ENCODE results near the gene CA5B. TPM values are rescaled to one million over a fixed set of nuclear protein-coding genes. Genes with fewer than 3 reads are reported as not detected.
"Not testable (repeated sequence)": the region's sequence is repeated elsewhere in the genome, so short reads cannot be mapped to it uniquely, and the experiment has no call there.

Gene CA5B, protein sequence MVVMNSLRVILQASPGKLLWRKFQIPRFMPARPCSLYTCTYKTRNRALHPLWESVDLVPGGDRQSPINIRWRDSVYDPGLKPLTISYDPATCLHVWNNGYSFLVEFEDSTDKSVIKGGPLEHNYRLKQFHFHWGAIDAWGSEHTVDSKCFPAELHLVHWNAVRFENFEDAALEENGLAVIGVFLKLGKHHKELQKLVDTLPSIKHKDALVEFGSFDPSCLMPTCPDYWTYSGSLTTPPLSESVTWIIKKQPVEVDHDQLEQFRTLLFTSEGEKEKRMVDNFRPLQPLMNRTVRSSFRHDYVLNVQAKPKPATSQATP
- total RNA-seq, result 10 to 100 TPM; 10.5 to 11.7 TPM

DNA sequence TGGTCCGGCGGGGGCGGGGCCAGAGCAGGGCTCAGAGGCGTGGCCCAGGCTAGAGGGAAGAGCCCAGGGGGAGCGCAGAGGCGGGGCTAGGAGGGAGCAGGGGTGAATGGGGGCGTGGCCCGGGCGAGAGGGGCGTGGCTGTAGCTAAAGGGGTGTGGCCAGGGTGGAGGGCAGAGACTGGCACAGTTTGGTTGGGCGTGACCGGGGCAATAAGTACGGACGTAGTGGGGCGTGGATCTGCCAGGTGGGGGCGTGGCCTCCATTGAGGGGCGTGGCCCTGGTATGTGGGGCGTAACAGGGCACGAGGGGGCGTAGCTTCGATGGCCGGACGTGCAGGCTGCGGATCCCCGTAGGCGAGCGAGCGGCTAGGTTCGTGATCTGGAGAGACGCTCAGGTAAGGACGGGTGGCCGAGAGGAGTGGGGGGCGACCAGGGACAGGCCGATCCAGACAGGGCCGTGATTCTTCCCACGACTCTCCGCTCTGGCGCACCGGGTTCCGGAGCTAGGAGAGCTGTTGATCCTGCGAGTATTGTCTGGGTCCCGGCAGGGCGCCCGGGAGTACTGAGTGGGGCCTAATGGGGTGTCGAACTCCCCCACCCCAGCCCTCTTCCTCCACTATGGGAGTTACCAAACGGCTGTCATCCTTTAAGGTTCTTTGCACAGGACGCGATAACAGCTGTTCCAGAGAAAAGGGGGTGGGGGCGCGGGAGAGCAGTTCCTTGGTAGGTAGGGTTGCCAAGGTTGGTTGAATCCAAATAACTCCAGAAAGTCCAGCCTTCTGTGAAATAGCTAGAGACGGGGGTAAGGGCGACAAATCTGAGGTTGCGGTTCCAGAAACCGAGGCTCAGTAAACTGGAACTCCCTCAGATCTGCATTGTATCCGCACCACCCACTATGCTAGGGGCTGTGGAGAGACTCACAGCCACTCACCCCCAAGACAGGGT lies at the start of gene CA5B:
Gene CA5B, plus strand, starts transcription at position 312 of the 944 bp plus-strand sequence. CDS start 11,754 bp downstream, outside the sequence.
- Mint-ChIP-seq H3K36me3 (ENCODE audit: insufficient read depth in 2 of 2) (peaks cover 0 to 2% of the 10 kb centered on the region in 2 donors), H3K27ac (peak within 1 kb of the TSS; percentile 57), H3K4me3 (peak within 1 kb of the TSS; percentile 87 to 89), H3K4me1 (ENCODE audit: low read depth) (peaks cover 38% of the 10 kb centered on the region), H3K27me3 (ENCODE audit: low read depth) (no peaks in the 10 kb centered on the region), H3K9me3 (no peaks in the 10 kb centered on the region)
- peak; percentile 96 to 97 for ATAC-seq (replicated peaks in 1 of 2)
- peak; percentile 98 to 99 for DNase-seq

DNA sequence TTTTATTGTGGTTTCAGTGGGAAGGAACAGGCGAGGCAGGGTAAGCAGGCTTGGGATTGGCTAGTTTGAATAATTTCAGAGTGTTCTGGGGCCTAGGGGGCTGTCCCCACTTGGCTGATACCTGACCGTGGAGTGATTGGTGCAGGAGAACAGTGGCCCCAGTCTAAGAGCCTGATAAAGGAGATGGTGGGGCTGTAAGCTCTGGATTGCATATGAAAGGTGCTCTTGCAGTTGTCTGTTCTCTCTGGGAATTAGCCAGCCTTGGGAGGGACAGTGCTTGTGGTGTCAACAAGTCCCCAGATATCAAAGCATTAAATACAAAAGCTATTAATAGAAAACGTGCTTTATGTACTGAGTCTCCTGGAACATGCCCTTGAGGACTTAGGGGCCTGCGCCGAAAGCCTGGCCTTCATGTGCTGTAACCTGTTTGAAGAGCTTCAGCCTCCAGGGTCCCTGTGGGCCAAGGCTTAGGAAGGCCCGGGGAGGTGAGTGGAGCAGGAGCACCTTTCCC lies 43.1 kb upstream of the CA5B start:
- no peak for ATAC-seq (replicated peaks in 1 of 2)
- peaks cover 4 to 37% of the 10 kb centered on the region in 2 donors for H3K36me3 Mint-ChIP-seq (ENCODE audit: insufficient read depth in 2 of 2)
- no peak overlapping the region for H3K27ac Mint-ChIP-seq

DNA sequence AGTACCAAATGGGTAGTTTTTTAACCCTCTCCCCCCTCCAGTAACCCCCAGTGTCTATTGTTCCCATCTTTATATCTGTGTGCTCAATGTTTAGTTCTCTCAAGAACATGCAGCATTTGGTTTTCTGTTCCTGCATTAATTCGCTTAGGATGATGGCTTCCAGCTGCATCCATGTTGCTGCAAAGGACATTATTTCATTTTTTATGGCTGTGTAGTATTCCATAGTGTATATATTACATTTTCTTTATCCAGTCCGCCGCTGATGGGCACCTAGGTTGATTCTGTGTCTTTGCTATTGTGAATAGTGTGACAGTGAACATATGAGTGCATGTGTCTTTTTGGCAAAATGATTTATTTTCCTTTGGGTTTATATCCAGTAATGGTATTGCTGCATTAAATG lies 41.6 kb upstream of the CA5B start:
- peaks cover 0 to 27% of the 10 kb centered on the region in 2 donors for H3K36me3 Mint-ChIP-seq (ENCODE audit: insufficient read depth in 2 of 2)
- no peaks in the 10 kb centered on the region for H3K4me1 Mint-ChIP-seq (ENCODE audit: low read depth)
- ATAC-seq (replicated peaks in 1 of 2), result no peak
- no peak overlapping the region for H3K4me3 Mint-ChIP-seq
- no peaks in the 10 kb centered on the region for H3K27me3 Mint-ChIP-seq (ENCODE audit: low read depth)
- no peak overlapping the region for H3K27ac Mint-ChIP-seq
- H3K9me3 Mint-ChIP-seq, result no peaks in the 10 kb centered on the region
- no peak for DNase-seq

More for the DNA sequence above, 43.1 kb upstream of the CA5B start:
- no peaks in the 10 kb centered on the region for H3K4me1 Mint-ChIP-seq (ENCODE audit: low read depth)
- DNase-seq, result no peak
- no peaks in the 10 kb centered on the region for H3K9me3 Mint-ChIP-seq
- H3K4me3 Mint-ChIP-seq, result no peak overlapping the region
- H3K27me3 Mint-ChIP-seq (ENCODE audit: low read depth), result no peaks in the 10 kb centered on the region

DNA sequence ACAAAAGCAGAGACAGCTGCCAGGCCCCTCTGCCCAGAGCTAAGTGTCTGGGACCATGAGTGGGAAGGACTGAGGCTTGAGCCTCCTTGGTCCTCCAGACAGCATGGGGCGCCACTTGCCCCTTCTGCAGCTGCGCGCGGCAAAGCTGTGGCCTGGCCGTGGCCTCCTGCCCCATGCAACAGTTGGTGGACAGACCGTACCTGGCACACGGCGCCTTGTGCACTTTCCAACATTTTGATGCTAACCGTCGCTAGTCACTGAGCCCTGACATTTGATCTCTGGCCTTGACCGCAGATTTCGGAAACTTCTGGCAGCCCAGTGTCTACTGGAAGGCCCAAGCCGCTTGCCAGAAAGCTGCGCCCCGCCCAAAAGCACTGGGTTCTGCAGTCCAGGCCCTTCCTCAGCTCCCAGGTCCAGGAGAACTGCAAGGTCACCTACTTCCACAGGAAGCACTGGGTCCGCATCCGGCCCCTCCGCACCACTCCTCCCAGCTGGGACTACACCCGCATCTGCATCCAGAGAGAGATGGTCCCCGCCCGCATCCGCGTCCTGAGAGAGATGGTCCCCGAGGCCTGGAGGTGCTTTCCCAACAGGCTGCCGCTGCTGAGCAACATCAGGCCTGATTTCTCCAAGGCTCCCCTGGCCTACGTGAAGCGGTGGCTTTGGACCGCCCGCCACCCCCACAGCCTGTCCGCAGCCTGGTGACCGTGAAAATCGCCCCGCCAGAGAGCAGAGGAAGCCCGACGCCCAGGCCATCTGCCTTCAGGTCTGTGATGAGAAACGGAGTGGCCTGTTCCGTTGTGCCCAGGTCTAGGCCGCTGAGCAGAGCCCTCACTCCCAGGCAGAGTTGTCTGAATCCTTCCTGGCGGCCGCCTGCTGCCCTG lies 35.3 kb upstream of the CA5B start:
- Mint-ChIP-seq H3K27me3 (ENCODE audit: low read depth) (no peaks in the 10 kb centered on the region), H3K4me3 (no peak overlapping the region), H3K27ac (no peak overlapping the region), H3K9me3 (no peaks in the 10 kb centered on the region), H3K36me3 (ENCODE audit: insufficient read depth in 2 of 2) (peaks cover 0 to 5% of the 10 kb centered on the region in 2 donors), H3K4me1 (ENCODE audit: low read depth) (no peaks in the 10 kb centered on the region)
- DNase-seq, result no peak
- no peak for ATAC-seq (replicated peaks in 1 of 2)

DNA sequence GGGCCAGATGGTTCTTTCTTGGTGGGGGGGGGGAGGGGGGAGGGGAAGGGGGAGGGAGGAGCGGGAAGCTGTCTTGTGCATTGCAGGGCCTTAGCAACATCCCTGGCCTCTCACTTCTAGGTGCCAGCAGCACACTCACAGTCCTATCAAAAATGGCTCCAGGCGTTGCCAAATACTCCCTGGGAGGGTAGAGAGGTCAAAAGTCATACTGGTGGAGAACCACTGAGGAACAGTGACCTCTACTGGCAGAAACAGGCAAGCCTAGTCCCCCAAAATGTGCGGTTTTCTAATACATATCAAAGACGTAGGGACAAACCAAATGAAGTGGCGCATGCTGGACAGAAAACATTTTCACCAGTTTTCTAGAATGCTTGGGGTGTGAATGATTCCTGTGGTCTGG lies 34.3 kb upstream of the CA5B start:
- DNase-seq; H3K4me3 Mint-ChIP-seq; H3K27me3 Mint-ChIP-seq (ENCODE audit: low read depth); H3K4me1 Mint-ChIP-seq (ENCODE audit: low read depth); H3K9me3 Mint-ChIP-seq; H3K36me3 Mint-ChIP-seq (ENCODE audit: insufficient read depth in 2 of 2); H3K27ac Mint-ChIP-seq: not testable (repeated sequence)
- ATAC-seq (replicated peaks in 1 of 2), result peak; percentile 25 to 49

DNA sequence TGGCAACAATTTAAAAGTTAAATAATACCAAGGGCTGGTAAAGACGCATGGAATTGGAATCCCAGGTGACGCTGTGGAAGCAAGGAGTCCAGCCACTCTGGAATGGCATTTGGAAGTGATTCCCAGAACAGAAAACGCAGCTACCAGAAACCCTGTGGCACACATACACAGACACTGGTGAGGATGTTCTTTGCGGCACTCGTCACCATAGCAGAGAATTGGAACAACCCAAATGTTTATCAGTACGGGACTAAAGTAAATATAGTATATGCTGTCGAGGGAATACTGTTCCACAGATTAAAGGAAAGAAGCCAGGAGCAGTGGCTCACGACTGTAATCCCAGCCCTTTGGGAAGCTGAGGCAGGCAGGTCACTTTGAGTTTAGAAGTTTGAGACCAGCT lies 33.8 kb upstream of the CA5B start:
- H3K4me3 Mint-ChIP-seq; H3K27ac Mint-ChIP-seq; DNase-seq; H3K4me1 Mint-ChIP-seq (ENCODE audit: low read depth); H3K9me3 Mint-ChIP-seq; H3K36me3 Mint-ChIP-seq (ENCODE audit: insufficient read depth in 2 of 2); ATAC-seq (replicated peaks in 1 of 2); H3K27me3 Mint-ChIP-seq (ENCODE audit: low read depth): not testable (repeated sequence)

DNA sequence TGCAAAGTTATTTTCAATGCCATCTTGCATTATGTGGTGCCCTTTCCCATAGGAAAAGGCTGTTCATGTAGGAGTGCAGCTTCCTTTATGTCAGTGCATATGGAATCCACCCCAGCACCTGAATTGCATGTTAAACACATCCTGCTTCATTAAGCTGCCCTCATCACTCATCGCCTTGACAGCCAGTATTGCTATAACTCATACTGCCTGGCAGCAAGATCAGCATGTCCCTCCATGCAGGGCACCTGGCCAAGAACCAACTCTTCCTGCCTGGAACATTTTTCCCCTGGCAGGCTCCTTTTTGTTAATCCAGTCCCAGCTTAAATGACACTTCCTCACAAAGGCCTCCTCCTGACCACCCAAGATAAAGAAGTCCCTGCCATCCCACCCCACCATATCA lies 23.5 kb upstream of the CA5B start:
- no peak for ATAC-seq (replicated peaks in 1 of 2)
- no peak overlapping the region for H3K4me3 Mint-ChIP-seq
- no peaks in the 10 kb centered on the region for H3K9me3 Mint-ChIP-seq
- DNase-seq, result no peak
- no peaks in the 10 kb centered on the region for H3K27me3 Mint-ChIP-seq (ENCODE audit: low read depth)
- H3K27ac Mint-ChIP-seq, result no peak overlapping the region
- H3K36me3 Mint-ChIP-seq (ENCODE audit: insufficient read depth in 2 of 2), result no peaks in the 10 kb centered on the region
- peaks cover 9% of the 10 kb centered on the region for H3K4me1 Mint-ChIP-seq (ENCODE audit: low read depth)

DNA sequence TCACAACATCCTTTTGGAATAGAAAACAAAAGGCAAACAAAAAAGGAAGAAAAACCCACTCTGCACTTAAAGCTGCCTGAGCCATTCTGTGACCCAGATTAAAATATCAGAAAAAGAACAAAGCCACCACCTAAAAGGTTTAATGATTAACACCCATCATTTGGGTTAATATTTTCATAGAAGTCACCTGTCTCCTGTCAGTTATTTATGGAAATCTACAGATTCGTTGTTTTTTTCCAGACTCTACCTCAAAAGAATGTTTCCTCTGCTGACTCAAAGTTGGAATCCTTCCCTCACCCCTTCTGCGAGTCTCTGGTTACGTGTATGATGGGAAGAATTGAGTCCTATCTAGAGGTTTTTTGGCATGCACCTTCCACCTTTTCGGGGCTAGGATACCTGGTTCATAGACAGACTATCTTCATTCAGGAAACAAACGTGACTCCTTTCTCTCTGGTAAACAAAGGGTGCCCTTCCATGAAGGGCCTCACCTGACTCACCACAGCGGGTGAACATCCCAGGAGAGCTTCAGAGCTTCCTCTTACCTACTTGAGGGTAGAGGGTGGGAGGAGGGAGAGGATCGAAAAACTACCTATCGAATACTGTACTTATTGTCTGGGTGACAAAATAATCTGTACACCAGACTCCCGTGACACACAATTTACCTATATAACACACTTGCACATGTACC lies 19.6 kb upstream of the CA5B start:
- H3K27me3 Mint-ChIP-seq (ENCODE audit: low read depth), result no peaks in the 10 kb centered on the region
- H3K27ac Mint-ChIP-seq, result no peak overlapping the region
- ATAC-seq (replicated peaks in 1 of 2) (no peak), DNase-seq (no peak)
- H3K4me3 Mint-ChIP-seq, result no peak overlapping the region
- H3K36me3 Mint-ChIP-seq (ENCODE audit: insufficient read depth in 2 of 2), result no peaks in the 10 kb centered on the region
- H3K4me1 Mint-ChIP-seq (ENCODE audit: low read depth), result peaks cover 9% of the 10 kb centered on the region
- no peaks in the 10 kb centered on the region for H3K9me3 Mint-ChIP-seq

DNA sequence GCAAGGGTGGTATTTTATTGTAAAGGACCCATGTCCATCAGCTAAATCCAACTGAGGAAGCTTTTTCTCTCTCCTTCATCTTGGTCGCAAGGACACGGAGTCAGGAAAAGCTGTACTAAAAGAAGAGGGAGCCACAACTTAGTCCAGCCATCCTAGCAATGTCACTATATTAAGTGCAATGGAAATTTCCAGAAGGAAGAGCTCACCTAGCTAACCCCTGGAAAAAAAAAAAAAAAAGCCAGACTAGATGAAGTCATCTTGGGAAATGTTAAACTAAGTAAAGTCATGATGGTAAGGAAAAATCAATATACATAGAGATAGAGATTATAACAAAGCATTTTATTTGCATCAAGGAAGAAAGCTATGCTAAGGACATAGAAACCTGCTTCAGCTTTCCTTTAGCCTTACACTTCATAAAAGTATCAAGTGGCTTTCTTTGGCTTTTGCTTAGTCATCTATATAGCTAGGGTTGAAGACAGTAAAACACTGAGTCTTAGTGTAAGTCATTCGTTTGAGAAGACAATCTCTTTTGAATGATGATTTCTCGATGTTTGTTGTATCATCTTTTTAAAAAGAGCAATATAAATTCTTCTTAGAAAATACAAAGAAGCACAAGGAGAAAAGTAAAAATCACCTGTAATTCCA lies 18.6 kb upstream of the CA5B start:
- Mint-ChIP-seq H3K4me1 (ENCODE audit: low read depth) (peaks cover 16% of the 10 kb centered on the region), H3K9me3 (no peaks in the 10 kb centered on the region)
- ATAC-seq (replicated peaks in 1 of 2), result no peak

DNA sequence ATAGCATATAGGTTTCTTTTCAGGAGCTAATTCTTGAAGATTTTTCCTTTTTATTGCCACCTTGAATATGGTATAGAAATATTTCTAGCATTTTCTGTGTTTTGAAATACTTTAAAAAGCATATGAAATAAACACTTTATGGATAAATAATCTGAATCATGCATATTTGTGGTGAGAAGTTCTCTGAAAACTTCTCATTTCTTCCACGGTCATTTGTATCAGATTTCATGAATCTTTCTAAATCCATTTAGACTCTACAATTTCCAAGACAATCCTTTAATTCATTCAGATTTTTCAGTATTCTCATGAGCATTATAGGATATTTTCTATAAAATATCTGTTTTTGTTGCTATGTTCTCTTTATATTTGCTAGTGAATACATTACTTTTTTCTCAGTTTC lies 16.2 kb upstream of the CA5B start:
- H3K36me3 Mint-ChIP-seq (ENCODE audit: insufficient read depth in 2 of 2), result no peaks in the 10 kb centered on the region
- peaks cover 18% of the 10 kb centered on the region for H3K4me1 Mint-ChIP-seq (ENCODE audit: low read depth)
- H3K9me3 Mint-ChIP-seq, result no peaks in the 10 kb centered on the region
- no peak overlapping the region for H3K27ac Mint-ChIP-seq
- ATAC-seq (replicated peaks in 1 of 2) (no peak), DNase-seq (no peak)
- no peak overlapping the region for H3K4me3 Mint-ChIP-seq
- no peaks in the 10 kb centered on the region for H3K27me3 Mint-ChIP-seq (ENCODE audit: low read depth)

More for the DNA sequence above, 18.6 kb upstream of the CA5B start:
- no peaks in the 10 kb centered on the region for H3K36me3 Mint-ChIP-seq (ENCODE audit: insufficient read depth in 2 of 2)
- no peak for DNase-seq
- no peak overlapping the region for H3K27ac Mint-ChIP-seq
- H3K4me3 Mint-ChIP-seq, result no peak overlapping the region
- H3K27me3 Mint-ChIP-seq (ENCODE audit: low read depth), result no peaks in the 10 kb centered on the region

DNA sequence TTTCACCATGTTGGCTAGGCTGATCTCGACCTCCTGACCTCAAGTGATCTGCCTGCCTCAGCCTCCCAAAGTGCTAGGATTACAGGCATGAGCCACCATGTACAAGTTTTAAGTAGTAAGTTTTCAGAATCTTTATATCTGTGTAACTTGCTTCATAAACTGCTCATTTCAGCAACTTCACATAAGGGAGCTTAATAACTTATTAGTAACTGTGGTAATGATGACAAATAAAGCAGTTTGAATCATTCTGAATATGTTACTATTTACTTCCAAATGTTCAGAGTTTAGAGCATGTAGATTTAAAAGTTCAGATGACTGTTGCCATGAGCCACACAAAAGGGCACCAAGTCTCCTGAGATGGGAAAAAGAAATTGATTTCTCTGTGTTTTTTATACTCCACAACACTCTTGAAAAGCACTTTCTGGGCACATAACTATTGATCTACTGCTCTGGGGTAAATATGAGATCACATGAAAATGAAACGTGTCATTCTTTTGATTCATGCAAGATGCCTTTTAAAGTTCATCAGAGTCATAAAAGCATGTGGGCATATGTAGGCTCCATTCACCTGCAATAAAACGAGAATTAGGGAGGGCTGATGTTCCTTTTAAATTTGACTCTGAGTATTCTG lies 14.1 kb upstream of the CA5B start:
- peaks cover 0 to 2% of the 10 kb centered on the region in 2 donors for H3K9me3 Mint-ChIP-seq
- no peaks in the 10 kb centered on the region for H3K36me3 Mint-ChIP-seq (ENCODE audit: insufficient read depth in 2 of 2)
- H3K4me3 Mint-ChIP-seq, result no peak overlapping the region
- H3K4me1 Mint-ChIP-seq (ENCODE audit: low read depth), result peaks cover 13% of the 10 kb centered on the region
- ATAC-seq (replicated peaks in 1 of 2), result peak; percentile 47 to 52
- no peak overlapping the region for H3K27ac Mint-ChIP-seq
- H3K27me3 Mint-ChIP-seq (ENCODE audit: low read depth), result no peaks in the 10 kb centered on the region
- DNase-seq, result no peak

Measured in activated T-cell treated with anti-CD3 and anti-CD28 coated beads, Interleukin-2, amount 50 U/mL, for 72 hours (primary cell).